ENCODE results near the gene ZNF784.
"Not testable (repeated sequence)": the region's sequence is repeated elsewhere in the genome, so short reads cannot be mapped to it uniquely, and the experiment has no call there.

ZNF784 gene

DNA sequence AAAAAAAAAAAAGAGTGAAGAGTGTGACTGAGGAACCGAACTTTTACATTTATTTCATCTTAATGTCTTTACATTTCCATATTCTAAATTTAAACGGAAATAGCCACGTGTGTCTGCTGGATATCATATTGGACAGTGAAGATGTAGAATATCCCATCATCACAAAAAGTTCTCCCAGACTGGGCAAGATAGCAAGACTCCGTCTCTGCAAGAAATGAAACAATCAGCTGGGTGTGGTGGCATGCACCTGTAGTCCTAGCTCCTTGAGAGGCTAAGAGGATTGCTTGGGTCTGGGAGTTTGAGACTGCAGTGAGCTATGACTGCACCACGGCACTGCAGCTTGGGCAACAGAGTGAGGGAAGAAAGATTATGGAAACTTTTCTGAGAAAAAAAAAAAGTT, 47.6 kb downstream of the ZNF784 start:
- ATAC-seq (ENCODE audit: insufficient read depth, low read depth) (no peak), DNase-seq (no peak)
- H3K9me3 ChIP-seq (ENCODE audit: insufficient read depth, low read length, severe bottlenecking), result no peaks in the 10 kb centered on the region
- no peaks in the 10 kb centered on the region for H3K27me3 ChIP-seq (ENCODE audit: insufficient read depth, low read length, poor library complexity)
- H3K27ac ChIP-seq (ENCODE audit: low read length), result no peak overlapping the region
- H4K20me1 ChIP-seq (ENCODE audit: insufficient read depth, low read length), result no peaks in the 10 kb centered on the region
- peaks cover 12% of the 10 kb centered on the region for H3K36me3 ChIP-seq (ENCODE audit: insufficient read depth, low read length)
- H3K4me1 ChIP-seq (ENCODE audit: insufficient read depth, low read length), result peaks cover 18% of the 10 kb centered on the region
- H2AFZ ChIP-seq (ENCODE audit: low read depth, low read length), result no peak overlapping the region
- TF ChIP-seq EZH2 (IDR thresholded peaks at IDR 0.05; ENCODE audit: borderline replicate concordance, low read depth, low read length, severe bottlenecking) (no peak), CTCF (IDR thresholded peaks at IDR 0.05; ENCODE audit: borderline replicate concordance, extremely low read depth, low read length, poor library complexity, severe bottlenecking) (no peak)
- H3K9ac ChIP-seq (ENCODE audit: low read depth, low read length), result no peak overlapping the region
- H3K79me2 ChIP-seq (ENCODE audit: insufficient read depth, low read length), result peaks cover 23% of the 10 kb centered on the region
- H3K4me3 ChIP-seq (ENCODE audit: low read depth in 1 of 2, low read length in 2 of 2), result no peak overlapping the region
- no peak overlapping the region for H3K4me2 ChIP-seq (ENCODE audit: insufficient read depth, low read length)

DNA sequence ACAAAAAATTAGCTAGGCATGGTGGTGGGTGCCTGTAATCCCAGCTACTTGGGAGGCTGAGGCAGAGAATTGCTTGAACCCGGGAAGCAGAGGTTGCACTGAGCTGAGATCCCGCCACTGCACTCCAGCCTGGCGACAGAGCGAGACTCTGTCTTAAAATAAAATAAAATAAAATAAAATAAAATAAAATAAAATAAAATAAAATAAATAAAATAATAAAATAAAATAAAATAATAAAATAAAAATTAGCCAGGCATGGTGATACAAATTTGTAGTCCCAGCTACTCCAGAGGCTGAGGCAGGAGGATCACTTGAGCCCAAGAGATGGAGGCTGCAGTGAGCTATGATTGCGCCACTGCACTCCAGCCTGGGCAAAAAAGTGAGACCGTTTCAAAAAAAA, 50.4 kb downstream of the ZNF784 start:
- not testable (repeated sequence) for H3K4me2 ChIP-seq (ENCODE audit: insufficient read depth, low read length); H4K20me1 ChIP-seq (ENCODE audit: insufficient read depth, low read length); H3K79me2 ChIP-seq (ENCODE audit: insufficient read depth, low read length); H3K4me1 ChIP-seq (ENCODE audit: insufficient read depth, low read length); H3K9ac ChIP-seq (ENCODE audit: low read depth, low read length); H3K4me3 ChIP-seq (ENCODE audit: low read depth in 1 of 2, low read length in 2 of 2); H3K27ac ChIP-seq (ENCODE audit: low read length); DNase-seq; H3K9me3 ChIP-seq (ENCODE audit: insufficient read depth, low read length, severe bottlenecking); H2AFZ ChIP-seq (ENCODE audit: low read depth, low read length); H3K27me3 ChIP-seq (ENCODE audit: insufficient read depth, low read length, poor library complexity); ATAC-seq (ENCODE audit: insufficient read depth, low read depth)
- peaks cover 12% of the 10 kb centered on the region for H3K36me3 ChIP-seq (ENCODE audit: insufficient read depth, low read length)
